ENCODE results near the gene CACNA1C.

DNA sequence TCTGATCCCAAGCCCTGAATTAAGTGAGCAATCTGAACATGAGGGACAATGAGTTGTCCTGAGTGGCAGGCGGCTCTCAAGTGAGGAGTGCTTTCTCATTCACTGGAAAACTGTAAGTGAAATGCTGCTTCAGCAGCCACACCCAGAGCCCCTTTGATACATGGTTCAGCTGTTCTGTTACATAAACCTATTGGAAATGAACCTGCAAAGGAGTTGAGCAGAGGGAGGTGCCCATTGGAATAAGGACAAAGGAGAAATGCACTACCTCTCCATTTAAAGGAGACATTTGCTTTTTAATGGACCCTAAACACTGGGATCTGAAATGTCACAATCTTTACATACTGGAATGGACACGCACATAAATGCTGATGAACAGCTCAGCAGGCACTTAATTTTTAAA is 169.9 kb downstream of the CACNA1C start:
- TF ChIP-seq POLR2A (IDR thresholded peaks at IDR 0.05; ENCODE audit: low read depth, low read length) (no peak), POU2F2 (IDR thresholded peaks at IDR 0.05; ENCODE audit: low read depth, low read length) (no peak), POLR2AphosphoS5 (IDR thresholded peaks at IDR 0.05; ENCODE audit: low read depth, low read length) (no peak)

Data from GM12891 (cell line).